Parietal lobe (tissue), 2 donors: ENCODE results near the gene DDX50. TPM values are rescaled to one million over a fixed set of nuclear protein-coding genes. Genes with fewer than 3 reads are reported as not detected.

Source experiments
- small RNA-seq: library from RNA; depleted of rRNA; stranded (forward); fragments of <200 nt; gene quantifications from one replicate; pipeline ENCODE3, GENCODE V24; 2014; ENCODE audit warnings: low replicate concordance
- total RNA-seq: library from RNA; depleted of rRNA; stranded (reverse); fragments of >200 nt; gene quantifications from one replicate; pipeline ENCODE4 v1.2.3, GENCODE V29; 2014

Gene DDX50, protein sequence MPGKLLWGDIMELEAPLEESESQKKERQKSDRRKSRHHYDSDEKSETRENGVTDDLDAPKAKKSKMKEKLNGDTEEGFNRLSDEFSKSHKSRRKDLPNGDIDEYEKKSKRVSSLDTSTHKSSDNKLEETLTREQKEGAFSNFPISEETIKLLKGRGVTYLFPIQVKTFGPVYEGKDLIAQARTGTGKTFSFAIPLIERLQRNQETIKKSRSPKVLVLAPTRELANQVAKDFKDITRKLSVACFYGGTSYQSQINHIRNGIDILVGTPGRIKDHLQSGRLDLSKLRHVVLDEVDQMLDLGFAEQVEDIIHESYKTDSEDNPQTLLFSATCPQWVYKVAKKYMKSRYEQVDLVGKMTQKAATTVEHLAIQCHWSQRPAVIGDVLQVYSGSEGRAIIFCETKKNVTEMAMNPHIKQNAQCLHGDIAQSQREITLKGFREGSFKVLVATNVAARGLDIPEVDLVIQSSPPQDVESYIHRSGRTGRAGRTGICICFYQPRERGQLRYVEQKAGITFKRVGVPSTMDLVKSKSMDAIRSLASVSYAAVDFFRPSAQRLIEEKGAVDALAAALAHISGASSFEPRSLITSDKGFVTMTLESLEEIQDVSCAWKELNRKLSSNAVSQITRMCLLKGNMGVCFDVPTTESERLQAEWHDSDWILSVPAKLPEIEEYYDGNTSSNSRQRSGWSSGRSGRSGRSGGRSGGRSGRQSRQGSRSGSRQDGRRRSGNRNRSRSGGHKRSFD
- 39.1 TPM for total RNA-seq

DNA sequence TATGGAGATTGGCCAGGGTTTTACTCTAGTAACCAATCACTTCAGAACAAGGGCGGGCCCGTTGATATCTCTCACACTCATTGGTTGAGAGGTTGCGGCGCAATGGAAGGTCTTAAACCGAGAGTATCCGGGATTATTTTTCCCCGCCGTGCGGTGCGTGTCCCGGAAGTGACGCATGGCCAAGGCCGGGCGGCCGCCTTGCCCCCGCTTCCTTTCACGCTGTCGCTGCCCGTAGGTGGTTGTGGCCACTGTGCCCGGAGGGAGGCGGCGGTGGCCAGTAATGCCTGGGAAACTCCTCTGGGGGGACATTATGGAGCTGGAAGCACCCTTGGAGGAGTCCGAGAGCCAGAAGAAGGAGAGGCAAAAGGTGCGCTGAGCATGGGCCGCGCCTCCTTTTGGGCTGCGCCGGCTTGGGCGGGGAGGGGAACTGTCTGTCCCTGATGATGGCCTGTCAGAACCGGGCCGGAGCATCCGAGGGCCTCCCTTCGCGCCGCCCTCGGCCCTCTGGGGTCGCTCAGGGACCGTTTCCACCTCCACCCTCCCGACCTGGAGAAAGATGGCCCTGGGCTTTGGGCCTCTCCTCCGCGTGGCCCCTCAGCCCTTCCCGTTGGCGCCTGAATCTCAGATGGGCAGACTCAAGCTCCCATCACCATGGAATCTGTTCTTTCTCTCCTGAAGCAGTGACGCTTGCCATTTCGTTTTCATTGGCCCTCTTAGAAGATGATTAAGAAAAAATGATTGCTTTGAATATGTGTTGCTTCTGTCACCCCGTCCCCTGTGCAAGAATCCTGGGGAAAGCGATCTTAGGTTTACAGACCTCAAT, at the start of gene DDX50:
Gene DDX50, plus strand, starts transcription at position 211 of the 823 bp plus-strand sequence. Its CDS starts 70 bp downstream, at position 281.

GRCh38 chr10:68955832-68956532, 54.9 kb downstream of the DDX50 start, which contains the start of gene DDX21:
DDX21 (plus strand) TSS chr10:68956170; CDS start chr10:68956226, 56 bp downstream.

GRCh38 chr10:68988530-68989316, 87.6 kb downstream of the DDX50 start, which contains the start of gene KIFBP:
KIFBP (plus strand) TSS chr10:68988803; CDS start chr10:68988833, 30 bp downstream.

Small RNA genes within 50 kb of the gene (small RNA-seq; reads per million reads assigned to genes)
- gene RNU6-571P = not detected

Other genes with a start within 250 kb of the DDX50 start
- 74.8 TPM for gene CCAR1, start 180.1 kb upstream of the DDX50 start, total RNA-seq
- gene STOX1, start 73.8 kb upstream of the DDX50 start, total RNA-seq = 9.7 TPM
- 36.6 TPM for gene DDX21, start 54.9 kb downstream of the DDX50 start, total RNA-seq
- 50.4 TPM for gene KIFBP, start 87.5 kb downstream of the DDX50 start, total RNA-seq
- 8.1 TPM for gene SRGN, start 186.8 kb downstream of the DDX50 start, total RNA-seq
- gene VPS26A, start 222.9 kb downstream of the DDX50 start, total RNA-seq = 43.2 TPM